ENCODE measurements around the gene NTF3.
"Not testable (repeated sequence)": the region's sequence is repeated elsewhere in the genome, so short reads cannot be mapped to it uniquely, and the experiment has no call there.

GRCh38 chr12:5537026-5537615 lies 105.2 kb downstream of the NTF3 start:
- TF ChIP-seq EZH2phosphoT487 (IDR thresholded peaks at IDR 0.05; ENCODE audit: low read depth); CTCF (IDR thresholded peaks at IDR 0.05; ENCODE audit: low read depth, low read length): not testable (repeated sequence)
